MM.1S (cell line): ENCODE measurements around the gene STARD6.

Experiments
- CTCF ChIP-seq: fragments of 300-600 bp; sonication (generic); IDR thresholded peaks from 2 replicates; pipeline ENCODE4 v1.5.1; 2016; ENCODE audit warnings: antibody characterized with exemption, low read length, mixed read lengths
- EZH2 ChIP-seq: fragments of 300-600 bp; sonication (generic); optimal IDR thresholded peaks from 2 replicates; pipeline ENCODE3; 2017; ENCODE audit warnings: low read depth, mild to moderate bottlenecking, antibody characterized with exemption, low read length, mixed read lengths
- EZH2phosphoT487 ChIP-seq: fragments of 300-600 bp; sonication (generic); IDR thresholded peaks from 2 replicates; pipeline ENCODE4 v1.6.1; 2018; ENCODE audit warnings: antibody characterized with exemption, low read length

- TF ChIP-seq CTCF: no peak
- no peak for TF ChIP-seq EZH2
- TF ChIP-seq EZH2phosphoT487: no peak
Measured at GRCh38 chr18:54382076-54382475, 24.4 kb upstream of the STARD6 start.
